HG02885 (cell line): ENCODE results near the gene DBN1.
A peak's percentile ranks its signal among the peaks of the same experiment; 100 is the strongest.

ENCODE experiments used
- ATAC-seq: cut with Tn5 transposase; IDR thresholded peaks from one replicate; pipeline ENCODE4 v1.9.1; 2021; ENCODE audit warnings: mild to moderate bottlenecking; ENCODE audit not compliant: unreplicated experiment, poor library complexity

Gene DBN1

DNA sequence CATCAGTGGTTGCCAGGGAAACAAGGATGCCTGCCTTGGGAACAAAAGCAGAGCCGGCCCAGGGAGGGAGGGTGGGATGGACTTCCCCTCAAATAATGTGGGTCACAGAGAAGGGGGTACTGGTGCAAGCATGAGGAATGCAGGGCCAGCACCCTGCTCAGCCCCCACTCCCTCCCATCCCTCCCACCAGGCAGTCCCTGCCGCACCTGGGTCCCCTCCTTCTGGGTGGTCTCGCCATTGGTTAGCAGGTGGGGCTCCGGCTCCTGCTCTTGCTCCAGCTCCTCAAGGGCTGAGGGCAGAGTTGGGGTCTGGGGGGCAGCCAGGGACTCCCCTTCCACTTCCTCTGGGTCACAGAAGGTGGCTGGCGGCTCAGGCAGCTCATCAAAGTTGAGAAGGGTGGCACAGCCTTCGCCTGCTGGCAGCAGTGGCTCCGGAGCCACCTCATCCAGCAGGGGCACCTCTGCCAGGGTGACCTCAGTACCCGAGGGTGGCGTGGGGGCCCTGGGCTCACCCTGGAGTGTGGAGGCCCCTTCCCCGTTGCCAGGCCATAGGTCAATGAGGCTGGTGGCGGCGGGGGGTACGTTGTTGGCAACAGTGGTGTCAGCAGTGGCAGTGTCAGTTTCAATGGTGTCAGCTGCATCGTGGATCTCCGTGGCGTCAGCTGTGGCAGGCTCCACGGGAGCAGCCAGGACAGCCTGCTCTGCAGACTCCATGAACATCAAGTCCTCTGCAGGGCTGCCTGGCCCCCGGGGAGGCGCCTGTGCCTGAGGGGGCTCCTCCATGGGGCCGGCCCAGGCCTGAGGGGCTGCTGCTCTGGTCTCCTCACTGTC is 15.4 kb downstream of the DBN1 start:
- ATAC-seq, result no peak

DNA sequence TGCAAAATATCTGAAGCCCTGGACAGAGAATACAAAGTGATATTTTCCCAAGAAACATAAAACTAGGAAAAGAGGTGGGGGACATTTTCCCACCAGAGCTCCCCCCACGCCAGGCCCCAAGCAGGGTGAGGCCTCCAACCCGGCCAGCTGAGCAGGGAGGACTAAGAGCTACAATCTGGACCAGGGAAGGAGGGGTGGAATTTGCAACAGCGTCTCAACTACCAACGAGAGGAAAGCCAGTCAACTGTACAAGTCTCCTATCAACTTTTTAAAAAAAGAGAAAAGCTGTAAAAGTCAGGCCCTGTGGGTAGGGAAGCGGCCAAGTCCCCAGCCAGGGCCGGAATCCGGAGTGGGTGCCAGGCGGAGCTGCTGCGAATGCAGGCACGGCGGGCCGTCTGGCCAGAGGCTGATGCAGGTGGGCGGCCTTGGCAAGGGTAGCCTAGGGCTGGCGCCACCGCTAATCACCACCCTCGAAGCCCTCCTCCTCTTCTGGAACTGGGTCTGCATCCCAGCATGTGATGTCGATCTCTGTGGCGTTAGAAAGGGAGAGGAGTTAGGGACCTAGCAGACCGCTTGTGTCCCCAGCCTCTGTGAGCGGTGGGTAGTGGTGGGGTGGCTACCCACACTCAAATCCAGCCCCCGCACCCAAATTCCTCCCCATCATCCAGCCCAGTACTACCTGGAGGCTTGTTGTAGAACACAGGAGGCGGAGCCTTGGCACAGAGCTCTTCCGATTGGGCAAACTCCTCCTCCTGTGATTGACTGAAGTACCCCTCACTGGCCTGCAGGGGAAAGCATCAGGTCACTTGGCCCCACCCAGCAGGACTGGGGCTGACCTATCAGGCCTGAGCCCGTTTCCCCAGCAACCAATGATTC is 16.2 kb downstream of the DBN1 start:
- peak; percentile 44 for ATAC-seq

DNA sequence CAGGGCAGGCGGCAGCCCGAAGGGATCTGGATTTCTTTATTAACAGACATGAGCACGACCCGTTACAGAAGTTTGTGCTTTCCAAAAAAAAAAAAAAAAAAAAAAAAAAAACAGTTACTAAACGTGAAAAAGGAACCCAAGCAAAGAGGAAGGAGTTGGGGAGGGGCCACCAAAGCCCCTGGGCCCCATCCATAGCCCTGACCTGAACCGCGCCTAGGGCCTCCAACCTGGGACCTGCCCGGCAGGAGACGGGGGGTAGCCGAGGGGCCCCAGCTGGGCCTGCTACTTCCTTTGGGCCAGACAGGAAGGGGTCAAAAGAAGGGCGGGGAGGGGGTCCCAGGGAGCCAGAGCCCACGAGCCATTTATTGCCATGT is 16.9 kb downstream of the DBN1 start:
- ATAC-seq, result no peak

DNA sequence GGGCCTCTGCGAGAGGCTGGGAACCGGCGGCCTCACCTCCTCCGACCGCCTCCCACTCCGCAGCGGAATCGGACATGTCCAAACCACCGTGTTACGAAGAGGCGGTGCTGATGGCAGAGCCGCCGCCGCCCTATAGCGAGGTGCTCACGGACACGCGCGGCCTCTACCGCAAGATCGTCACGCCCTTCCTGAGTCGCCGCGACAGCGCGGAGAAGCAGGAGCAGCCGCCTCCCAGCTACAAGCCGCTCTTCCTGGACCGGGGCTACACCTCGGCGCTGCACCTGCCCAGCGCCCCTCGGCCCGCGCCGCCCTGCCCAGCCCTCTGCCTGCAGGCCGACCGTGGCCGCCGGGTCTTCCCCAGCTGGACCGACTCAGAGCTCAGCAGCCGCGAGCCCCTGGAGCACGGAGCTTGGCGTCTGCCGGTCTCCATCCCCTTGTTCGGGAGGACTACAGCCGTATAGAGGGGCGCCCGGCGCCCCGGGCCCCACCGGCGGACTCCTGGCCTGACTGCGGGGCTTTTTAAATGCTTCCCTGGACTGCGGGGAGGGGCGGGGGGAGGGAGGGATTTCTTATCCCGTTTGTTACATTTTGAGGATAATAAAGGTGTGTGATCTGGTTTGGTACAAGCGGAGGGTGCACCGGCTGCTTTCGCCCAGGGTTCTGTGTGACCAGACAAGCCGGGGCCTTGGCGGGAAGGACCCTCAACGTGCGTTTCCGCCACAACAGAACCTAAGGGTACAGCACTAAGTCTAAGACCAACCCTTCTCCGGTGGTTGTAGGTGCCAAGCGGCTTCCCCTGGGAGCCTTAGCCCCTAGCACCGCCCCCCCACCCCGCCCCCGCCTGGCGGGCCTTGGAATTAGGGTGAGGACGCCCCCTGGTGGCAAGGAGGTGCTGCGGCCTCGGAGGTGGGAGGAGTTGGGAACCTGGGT is 17.5 kb downstream of the DBN1 start:
- ATAC-seq, result peak; percentile 20

DNA sequence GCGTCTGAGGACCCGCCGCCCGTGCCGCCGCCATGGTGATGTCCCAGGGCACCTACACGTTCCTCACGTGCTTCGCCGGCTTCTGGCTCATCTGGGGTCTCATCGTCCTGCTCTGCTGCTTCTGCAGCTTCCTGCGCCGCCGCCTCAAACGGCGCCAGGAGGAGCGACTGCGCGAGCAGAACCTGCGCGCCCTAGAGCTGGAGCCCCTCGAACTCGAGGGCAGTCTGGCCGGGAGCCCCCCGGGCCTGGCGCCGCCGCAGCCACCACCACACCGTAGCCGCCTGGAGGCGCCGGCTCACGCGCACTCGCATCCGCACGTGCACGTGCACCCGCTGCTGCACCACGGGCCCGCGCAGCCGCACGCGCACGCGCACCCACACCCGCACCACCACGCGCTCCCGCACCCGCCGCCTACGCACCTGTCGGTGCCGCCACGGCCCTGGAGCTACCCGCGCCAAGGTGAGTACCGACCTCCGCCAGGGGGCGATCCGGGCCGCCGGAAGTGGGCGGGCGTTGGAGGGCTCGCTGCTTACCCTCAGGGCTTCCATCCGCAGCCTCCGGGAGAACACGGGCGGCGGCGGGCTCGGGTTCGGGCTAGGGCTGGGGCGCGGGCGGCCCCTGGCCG is 18.3 kb downstream of the DBN1 start:
- peak; percentile 58 for ATAC-seq

DNA sequence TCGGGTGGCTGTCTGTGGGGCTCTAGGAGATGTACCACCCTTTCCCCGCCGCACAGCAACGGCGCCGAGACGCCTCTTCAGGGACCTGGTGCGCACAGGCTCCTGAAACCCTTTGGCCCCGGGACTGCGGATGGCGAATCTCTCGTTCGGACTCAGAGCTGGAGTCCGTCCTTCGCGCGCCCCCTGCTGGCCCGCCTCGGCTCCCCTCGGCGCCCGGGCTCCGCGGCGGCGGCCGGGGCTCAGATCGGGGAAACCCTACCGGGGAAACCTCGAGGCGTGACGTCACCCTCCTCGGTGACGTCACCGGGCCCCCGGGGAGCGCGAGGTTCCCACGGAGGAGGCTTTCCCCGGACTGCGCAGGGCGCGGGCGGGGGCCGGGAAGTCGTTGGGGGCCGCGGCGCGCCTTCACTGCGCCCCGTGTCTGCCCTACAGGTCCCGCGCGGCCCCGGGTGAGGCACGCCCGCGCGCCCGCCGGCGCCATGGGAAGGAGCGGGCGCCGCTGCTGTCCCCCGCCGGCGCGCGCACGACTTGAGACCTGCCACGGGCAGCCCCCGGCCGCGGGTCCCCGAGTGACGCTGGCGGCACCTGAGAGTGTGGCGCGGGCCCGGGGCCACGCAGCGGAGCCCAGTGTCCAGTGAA is 18.9 kb downstream of the DBN1 start:
- ATAC-seq, result peak; percentile 60

DNA sequence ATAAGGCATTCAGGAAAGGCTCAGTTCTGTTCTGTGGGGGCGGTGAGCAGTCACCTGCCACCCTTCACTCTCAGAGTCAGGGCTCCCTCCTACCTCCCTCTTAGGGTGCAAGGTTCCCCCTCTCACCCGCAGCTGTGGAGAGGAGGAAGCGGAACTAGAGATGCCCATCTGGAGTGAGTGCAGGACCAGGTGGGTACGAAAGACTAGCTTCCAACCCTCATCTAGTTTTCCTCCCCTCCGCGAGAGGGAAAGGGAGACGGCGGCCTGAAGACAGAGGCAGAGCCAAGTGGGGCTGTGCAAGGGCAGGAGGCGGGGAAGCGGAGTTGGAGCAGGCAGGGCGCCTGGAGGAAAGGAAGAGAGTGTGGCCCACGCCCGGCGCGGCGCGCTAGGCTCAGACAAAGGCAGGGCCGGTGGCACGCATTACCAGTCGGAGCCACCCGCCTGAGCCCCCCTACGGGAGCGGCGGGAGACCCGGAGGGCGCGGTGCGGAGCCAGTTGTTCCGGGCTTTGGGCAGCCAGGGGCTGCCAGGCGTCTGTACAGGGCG is 19.5 kb downstream of the DBN1 start:
- peak; percentile 6 for ATAC-seq

DNA sequence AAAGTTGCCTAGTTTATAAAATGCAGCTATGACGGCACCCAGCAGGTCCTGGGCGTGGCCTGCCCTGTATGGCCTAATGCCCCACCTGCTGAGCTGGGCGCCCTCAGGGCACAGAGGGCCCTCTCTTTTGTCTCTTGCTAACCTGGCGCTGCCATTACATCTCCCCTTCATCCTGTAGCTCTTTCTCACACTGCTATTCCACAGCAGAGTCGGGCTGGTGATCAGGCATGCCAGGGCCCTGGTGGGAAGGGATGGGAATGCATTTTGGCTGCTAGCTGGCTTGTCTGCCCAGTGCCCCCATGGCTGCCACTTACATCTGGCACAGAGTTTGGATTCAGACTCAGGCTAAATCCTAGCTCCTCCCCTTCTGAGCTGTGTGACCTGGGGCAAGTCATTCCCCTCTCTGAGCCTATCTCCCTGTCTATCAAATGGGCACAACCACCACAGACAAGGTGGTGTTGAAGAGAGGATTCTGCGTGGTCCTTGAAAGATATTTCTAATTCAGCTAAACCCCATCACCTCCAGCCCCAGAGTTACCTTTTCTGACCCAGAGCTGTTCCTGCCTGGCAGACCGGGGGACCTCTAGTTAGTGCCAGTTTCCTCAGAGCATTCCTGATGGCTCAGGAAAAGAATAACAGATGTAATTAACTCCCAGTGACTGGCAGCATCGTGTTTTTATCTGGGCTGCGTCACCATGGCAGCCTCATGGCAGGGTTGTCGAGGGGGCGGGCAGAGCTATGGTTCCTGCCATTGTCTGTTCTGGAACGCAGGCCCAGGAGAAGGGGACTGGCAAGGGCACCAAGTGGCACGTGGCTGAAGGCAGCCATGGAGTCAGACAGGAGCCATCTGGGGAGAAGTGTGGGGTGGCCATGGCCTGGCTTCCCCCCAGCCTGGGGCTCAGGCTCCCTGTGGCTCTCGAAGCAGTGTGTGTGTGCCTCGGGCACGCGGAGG is 20.5 kb downstream of the DBN1 start:
- ATAC-seq, result no peak

- no peak for ATAC-seq
These were observed 22.6 kb downstream of the DBN1 start for GRCh38 chr5:177450667-177451424.

GRCh38 chr5:177449140-177450061 is 24.0 kb downstream of the DBN1 start:
- no peak for ATAC-seq

GRCh38 chr5:177448244-177448950 is 25.0 kb downstream of the DBN1 start:
- ATAC-seq, result no peak

DNA sequence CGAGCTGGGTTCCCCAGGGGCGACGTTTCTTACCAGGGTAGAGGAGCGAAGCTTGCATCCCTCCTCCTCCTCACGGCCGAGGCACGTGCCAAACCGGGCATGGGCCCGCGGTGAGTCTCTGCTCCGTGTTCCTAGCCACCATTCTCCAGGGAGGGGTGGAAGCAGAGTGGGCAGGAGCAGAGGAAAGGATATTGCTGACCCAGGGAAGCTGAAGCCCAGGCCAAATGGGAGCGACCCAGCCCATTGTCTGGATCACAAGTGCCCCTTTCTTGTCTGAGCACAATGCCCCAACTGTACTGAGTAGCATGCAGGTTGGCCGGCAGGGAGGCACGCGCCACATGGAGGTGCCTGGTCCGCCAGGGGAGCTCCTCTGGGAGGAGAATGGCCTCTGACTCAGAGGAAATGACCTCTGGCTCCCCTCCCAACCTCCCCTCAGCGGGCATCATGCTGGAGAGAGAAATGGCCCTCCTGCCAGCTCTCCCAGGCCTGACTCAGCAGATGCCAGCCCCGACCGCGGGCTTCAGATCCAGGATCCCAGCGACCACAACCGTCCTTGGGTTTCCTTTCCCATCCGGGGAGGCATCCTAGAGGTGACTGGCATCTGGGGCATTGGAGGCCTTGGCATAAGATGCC is 25.7 kb downstream of the DBN1 start:
- no peak for ATAC-seq

DNA sequence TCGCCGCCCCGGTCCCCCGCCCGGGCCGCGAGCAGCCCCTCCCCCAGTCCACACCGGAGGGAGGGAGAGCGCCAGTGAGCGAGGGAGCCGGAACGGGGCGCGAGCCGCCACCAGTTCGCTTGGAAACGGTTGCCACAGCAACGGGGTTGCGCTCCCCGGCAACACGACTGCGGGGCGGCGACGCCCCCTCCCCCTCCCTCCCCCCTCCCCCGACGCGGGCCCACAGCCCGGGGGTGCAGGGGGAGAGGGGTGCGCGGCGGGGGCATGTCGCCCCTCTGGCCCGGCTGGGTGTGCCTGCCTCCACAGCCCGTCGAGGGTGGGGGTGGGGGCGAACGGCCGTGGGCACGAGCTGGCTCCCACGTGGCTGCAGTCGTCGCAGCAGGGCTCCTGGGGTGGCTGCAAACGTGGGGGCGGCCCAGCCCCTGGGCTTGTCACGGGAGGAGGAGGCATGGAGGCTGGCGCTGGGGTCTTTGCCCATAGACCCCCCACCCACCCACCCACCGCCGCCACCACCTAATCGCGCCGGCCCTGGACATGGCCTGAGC is 26.3 kb downstream of the DBN1 start:
- ATAC-seq, result peak; percentile 10

DNA sequence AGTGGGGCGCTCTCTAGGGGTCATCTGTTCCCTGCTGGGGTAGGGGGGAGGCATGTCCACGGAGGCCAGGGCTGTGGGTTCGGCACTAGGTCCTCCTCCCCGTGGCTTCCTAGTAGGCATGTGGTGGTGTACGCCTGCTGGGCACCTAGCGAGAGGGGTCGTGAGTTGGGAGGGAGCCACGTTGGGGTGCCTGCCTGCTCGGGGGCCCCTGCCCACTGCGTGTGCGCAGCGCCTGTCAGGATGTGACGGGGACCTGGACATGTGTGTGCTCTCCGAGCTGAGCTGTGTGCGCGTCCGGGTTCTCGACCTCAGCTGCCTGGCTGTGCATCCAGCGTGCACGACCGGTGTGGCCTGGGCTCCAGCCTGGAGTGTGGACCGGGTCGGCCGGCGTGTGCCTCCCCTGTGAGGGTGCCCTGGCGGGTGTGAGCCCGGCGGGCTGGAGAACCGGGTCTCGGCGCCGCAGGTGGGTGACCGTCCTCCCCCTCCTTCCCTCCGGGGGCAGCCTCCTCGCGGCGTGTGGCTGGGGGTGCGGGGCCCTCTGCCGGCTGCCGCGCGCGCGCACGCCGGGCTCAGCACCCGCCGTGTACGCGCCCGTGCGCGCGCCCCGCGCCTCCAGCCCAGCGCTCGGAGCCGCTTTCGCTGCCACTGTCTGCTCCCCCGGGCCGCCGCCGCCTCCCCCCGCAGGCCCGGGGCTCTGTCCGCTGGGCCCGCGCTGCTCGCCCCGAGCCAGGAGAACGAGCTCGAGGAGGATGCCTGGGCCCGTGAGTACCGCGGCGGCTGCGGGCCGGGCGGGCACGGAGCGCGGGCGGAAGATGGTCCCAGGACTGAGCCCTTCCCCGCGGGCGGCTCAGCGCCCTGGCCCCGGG is 27.0 kb downstream of the DBN1 start, which contains the start of gene PRR7:
PRR7 (plus strand) TSS at position 615 of the 866 bp plus-strand sequence. CDS start 8,254 bp downstream, outside the sequence.
- ATAC-seq, result peak; percentile 62
